Heart left ventricle (tissue), 13 donors: ENCODE results near the gene ABHD14A.

Experiments
- POLR2A ChIP-seq, 2 donors: fragments of 450-650 bp; IDR thresholded peaks; one replicate each; pipeline ENCODE4 v1.6.1; 2017; ENCODE audit warnings: antibody characterized with exemption in 2 of 2, mild to moderate bottlenecking in 2 of 2, moderate library complexity in 2 of 2
- TF ChIP-seq, protein P1 (sequence below), 12 donors: fragments of 200-600 bp; sonication (generic) in 4 of 12; IDR thresholded peaks; one replicate each; pipeline versions ENCODE4 v1.5.0 to v1.8.0; 2018 to 2022; ENCODE audit warnings: antibody characterized with exemption in 12 of 12, mild to moderate bottlenecking in 5 of 12
- donor health status: ischemic (EF 13 %, LVEDD 7.1; RV severe dilation, severe dysfunction).
- donor health status: DM: no; HTN: yes; CAD: no.
- donor health status: DM: no; HTN: no; CAD: no.
- donor health status: ischemic (EF 25% LVEDD 6.9; RV normal size, moderate dysfunction).
- donor health status: ischemic (EF 25% LVEDD 5.7; RV mildly dilated, moderate dysfunction).
- donor health status: ischemic (EF 35%, LVEDD 5.7; RV mildly dilated, moderate dysfunction).
- donor health status: nonischemic (EF 11% LVEDD 7.7; RV severe dilation, severe dysfunction).
- donor health status: DM: yes; HTN: yes; CAD: no.
- donor health status: PGD.
- donor health status: ischemic (EF 29% LVEDD 5.4; RV normal size, mild dysfunction).
- donor health status: nonischemic (EF 23%, LVEDD 6.1; RV moderate dilation, normal function).

DNA sequence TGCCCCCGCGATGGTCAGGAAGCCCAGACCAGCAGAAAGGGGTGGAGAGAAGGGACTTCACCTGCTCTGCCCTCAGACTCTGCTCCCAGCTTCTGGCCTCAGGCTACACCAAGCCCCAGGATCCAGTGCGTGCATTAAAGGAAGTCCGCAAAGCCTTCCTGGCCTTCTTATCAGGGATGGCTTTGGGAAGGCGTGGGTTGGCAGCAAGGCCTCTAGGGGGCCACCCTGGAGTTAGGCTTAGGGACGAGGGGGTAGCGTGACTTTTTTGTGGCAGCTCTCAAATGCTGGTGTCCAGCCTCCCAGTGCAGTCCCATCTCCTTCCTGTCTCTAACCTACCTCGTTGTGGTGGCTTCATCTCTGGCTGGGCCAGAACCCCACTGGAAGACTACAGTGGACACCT, 39.7 kb downstream of the ABHD14A start:
- TF ChIP-seq, protein P1, sequence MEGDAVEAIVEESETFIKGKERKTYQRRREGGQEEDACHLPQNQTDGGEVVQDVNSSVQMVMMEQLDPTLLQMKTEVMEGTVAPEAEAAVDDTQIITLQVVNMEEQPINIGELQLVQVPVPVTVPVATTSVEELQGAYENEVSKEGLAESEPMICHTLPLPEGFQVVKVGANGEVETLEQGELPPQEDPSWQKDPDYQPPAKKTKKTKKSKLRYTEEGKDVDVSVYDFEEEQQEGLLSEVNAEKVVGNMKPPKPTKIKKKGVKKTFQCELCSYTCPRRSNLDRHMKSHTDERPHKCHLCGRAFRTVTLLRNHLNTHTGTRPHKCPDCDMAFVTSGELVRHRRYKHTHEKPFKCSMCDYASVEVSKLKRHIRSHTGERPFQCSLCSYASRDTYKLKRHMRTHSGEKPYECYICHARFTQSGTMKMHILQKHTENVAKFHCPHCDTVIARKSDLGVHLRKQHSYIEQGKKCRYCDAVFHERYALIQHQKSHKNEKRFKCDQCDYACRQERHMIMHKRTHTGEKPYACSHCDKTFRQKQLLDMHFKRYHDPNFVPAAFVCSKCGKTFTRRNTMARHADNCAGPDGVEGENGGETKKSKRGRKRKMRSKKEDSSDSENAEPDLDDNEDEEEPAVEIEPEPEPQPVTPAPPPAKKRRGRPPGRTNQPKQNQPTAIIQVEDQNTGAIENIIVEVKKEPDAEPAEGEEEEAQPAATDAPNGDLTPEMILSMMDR (IDR thresholded peaks at IDR 0.05), result peak in 4 of 12 donors; percentile 9 to 20 (median 18)
- no peak for TF ChIP-seq POLR2A (IDR thresholded peaks at IDR 0.05)
